Stromal cell of bone marrow (primary cell): ENCODE measurements around the gene SPATA2.
A peak's percentile ranks its signal among the peaks of the same experiment; 100 is the strongest.

Source experiments
- DNase-seq: peaks from one replicate; pipeline ENCODE4 v3.0.0-alpha.2; 2012; ENCODE audit warnings: low read depth

Gene SPATA2

GRCh38 chr20:49935746-49936152, 20.4 kb upstream of the SPATA2 start:
- no peak for DNase-seq

GRCh38 chr20:49929142-49929494, 13.8 kb upstream of the SPATA2 start:
- no peak for DNase-seq

GRCh38 chr20:49928411-49929141, 13.2 kb upstream of the SPATA2 start:
- DNase-seq: peak; percentile 76

- no peak for DNase-seq
Measured at GRCh38 chr20:49925901-49926454, 10.6 kb upstream of the SPATA2 start.

- no peak for DNase-seq
Measured at GRCh38 chr20:49924247-49924646, 8.9 kb upstream of the SPATA2 start.

- no peak for DNase-seq
Measured at GRCh38 chr20:49919461-49919860, 4.1 kb upstream of the SPATA2 start.

- no peak for DNase-seq
Measured at GRCh38 chr20:49919009-49919408, 3.7 kb upstream of the SPATA2 start.

GRCh38 chr20:49918446-49918845, 3.1 kb upstream of the SPATA2 start:
- no peak for DNase-seq

GRCh38 chr20:49916146-49917002, 1.0 kb upstream of the SPATA2 start:
- no peak for DNase-seq

- DNase-seq: no peak
Measured at GRCh38 chr20:49915118-49915379, 280 bp downstream of the SPATA2 start.

GRCh38 chr20:49914310-49915117, 815 bp downstream of the SPATA2 start:
- no peak for DNase-seq

- DNase-seq: peak; percentile 44
Measured at GRCh38 chr20:49913399-49914047, 1.8 kb downstream of the SPATA2 start.

- DNase-seq: no peak
Measured at GRCh38 chr20:49910340-49910706, 5.0 kb downstream of the SPATA2 start.

- DNase-seq: no peak
Measured at GRCh38 chr20:49909499-49910339, 5.6 kb downstream of the SPATA2 start.

GRCh38 chr20:49908258-49908565, 7.1 kb downstream of the SPATA2 start:
- DNase-seq: no peak

GRCh38 chr20:49907405-49908257, 7.7 kb downstream of the SPATA2 start:
- no peak for DNase-seq

GRCh38 chr20:49906615-49907154, 8.6 kb downstream of the SPATA2 start:
- no peak for DNase-seq

GRCh38 chr20:49906101-49906604, 9.2 kb downstream of the SPATA2 start:
- no peak for DNase-seq

- no peak for DNase-seq
Measured at GRCh38 chr20:49905415-49906091, 9.8 kb downstream of the SPATA2 start.
